K562 (cell line): ENCODE data around the gene CARD9.

Experiments
- EP300 ChIP-seq: IDR thresholded peaks from 2 replicates; pipeline ENCODE4 v1.6.1; 2012; ENCODE audit warnings: low read length, improper control_type of control experiment
- PTBP1 ChIP-seq: fragments of 200-400 bp; formaldehyde crosslinking; IDR thresholded peaks from 2 replicates; pipeline ENCODE4 v1.6.1; 2017; ENCODE audit warnings: low read depth, low read length
- TF ChIP-seq, protein P1 (sequence below): fragments of 250-450 bp; sonication (Bioruptor Pico); IDR thresholded peaks from 2 replicates; pipeline ENCODE4 v1.9.0; 2021; ENCODE audit warnings: mild to moderate bottlenecking, inconsistent platforms

DNA sequence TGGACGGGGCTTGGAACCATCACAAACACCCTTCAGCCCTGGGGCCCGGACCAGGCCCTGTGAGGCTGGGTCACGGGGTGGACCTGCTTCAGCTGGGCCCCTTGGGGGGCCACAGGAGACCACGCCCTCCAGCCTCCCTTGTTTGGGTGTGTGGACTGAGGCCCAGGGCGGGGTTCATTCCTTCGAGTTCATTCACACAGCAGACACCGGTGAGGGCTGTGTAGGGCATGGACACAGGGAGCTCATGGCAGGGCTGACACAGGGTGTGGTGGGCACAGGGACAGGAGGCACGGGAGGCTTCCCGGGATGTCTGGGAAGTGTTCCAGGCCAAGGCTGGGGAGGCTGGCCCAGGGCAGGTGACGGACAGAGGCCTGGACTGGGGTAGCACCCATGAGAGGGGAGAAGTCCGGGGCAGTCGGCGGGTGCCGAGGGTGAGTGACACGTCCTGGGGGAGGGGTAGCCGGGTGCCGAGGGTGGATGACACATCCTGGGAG, 18.8 kb downstream of the CARD9 start:
- TF ChIP-seq EP300 (no peak), PTBP1 (no peak)
- TF ChIP-seq, protein P1, sequence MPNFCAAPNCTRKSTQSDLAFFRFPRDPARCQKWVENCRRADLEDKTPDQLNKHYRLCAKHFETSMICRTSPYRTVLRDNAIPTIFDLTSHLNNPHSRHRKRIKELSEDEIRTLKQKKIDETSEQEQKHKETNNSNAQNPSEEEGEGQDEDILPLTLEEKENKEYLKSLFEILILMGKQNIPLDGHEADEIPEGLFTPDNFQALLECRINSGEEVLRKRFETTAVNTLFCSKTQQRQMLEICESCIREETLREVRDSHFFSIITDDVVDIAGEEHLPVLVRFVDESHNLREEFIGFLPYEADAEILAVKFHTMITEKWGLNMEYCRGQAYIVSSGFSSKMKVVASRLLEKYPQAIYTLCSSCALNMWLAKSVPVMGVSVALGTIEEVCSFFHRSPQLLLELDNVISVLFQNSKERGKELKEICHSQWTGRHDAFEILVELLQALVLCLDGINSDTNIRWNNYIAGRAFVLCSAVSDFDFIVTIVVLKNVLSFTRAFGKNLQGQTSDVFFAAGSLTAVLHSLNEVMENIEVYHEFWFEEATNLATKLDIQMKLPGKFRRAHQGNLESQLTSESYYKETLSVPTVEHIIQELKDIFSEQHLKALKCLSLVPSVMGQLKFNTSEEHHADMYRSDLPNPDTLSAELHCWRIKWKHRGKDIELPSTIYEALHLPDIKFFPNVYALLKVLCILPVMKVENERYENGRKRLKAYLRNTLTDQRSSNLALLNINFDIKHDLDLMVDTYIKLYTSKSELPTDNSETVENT (CRISPR knock-in tag) = no peak
